GM12873 (cell line): ENCODE data around the gene MTG1.

ENCODE experiments used
- TF ChIP-seq, protein P1 (sequence below): IDR thresholded peaks from 2 replicates; pipeline ENCODE4 v1.5.1; 2012; ENCODE audit warnings: low read depth, mild to moderate bottlenecking, moderate library complexity, low read length, control low read depth; ENCODE audit not compliant: insufficient read depth; ENCODE audit errors: missing control alignments

MTG1 gene

DNA sequence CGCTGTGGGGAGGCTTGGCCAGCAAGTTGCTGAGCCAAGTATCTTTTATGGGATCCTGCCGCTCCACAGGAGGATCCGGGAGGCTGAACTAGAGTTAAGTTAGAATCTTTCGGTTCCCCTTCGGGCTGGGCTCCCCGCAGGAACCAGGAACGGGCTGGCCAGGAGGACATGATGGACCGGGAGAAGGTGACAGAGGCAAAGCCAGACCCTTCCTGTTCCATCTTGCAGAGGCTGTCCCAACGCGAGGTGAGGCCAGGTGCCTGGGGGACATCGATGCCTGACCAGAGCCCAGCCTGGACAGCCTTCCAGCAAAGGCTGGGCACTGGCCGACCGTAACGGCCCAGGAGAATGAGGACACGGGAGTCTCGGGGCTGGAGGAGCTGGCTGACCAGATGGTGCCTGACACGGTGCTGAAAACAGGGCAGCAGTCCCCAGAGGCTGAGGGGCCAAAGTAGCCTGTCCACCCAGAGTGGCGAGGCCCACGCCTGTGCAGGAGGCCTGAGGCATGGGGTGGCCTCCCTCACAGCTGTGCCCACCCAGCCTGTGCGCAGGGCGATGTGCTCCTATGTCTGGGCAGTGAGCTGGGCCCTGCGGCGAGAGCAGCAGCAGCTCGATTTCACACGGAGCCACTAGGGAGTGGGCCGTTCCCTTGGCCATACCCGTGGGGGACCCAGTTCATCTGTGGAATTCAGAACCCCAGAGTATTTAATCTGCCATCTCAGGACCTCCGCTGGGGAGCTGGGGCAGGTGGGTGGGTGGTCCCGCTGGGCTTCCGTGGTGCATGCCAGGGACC lies 16.7 kb upstream of the MTG1 start:
- TF ChIP-seq, protein P1, sequence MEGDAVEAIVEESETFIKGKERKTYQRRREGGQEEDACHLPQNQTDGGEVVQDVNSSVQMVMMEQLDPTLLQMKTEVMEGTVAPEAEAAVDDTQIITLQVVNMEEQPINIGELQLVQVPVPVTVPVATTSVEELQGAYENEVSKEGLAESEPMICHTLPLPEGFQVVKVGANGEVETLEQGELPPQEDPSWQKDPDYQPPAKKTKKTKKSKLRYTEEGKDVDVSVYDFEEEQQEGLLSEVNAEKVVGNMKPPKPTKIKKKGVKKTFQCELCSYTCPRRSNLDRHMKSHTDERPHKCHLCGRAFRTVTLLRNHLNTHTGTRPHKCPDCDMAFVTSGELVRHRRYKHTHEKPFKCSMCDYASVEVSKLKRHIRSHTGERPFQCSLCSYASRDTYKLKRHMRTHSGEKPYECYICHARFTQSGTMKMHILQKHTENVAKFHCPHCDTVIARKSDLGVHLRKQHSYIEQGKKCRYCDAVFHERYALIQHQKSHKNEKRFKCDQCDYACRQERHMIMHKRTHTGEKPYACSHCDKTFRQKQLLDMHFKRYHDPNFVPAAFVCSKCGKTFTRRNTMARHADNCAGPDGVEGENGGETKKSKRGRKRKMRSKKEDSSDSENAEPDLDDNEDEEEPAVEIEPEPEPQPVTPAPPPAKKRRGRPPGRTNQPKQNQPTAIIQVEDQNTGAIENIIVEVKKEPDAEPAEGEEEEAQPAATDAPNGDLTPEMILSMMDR = no peak

DNA sequence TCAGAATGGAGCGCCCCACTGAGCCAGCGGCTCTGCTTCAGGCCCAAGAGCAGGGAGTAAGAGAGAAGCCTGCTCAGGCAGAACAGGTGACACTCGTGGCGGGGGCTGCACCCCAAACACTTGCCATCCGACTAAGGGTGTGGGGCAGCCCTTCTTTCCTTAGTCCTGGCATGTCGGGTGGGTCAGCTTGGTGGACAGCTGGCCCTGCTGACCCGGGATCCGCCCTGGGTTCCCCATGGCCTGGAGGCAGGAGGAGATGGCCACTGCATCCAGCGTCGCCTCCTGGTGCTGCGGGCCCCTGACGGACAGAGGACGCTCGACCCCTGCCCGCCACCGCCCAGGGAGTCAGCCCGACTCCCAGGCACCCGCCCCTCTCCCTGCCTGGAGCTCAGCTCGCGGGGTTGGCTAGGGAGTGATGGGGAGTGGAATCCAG lies 16.1 kb upstream of the MTG1 start:
- TF ChIP-seq, protein P1 = no peak

DNA sequence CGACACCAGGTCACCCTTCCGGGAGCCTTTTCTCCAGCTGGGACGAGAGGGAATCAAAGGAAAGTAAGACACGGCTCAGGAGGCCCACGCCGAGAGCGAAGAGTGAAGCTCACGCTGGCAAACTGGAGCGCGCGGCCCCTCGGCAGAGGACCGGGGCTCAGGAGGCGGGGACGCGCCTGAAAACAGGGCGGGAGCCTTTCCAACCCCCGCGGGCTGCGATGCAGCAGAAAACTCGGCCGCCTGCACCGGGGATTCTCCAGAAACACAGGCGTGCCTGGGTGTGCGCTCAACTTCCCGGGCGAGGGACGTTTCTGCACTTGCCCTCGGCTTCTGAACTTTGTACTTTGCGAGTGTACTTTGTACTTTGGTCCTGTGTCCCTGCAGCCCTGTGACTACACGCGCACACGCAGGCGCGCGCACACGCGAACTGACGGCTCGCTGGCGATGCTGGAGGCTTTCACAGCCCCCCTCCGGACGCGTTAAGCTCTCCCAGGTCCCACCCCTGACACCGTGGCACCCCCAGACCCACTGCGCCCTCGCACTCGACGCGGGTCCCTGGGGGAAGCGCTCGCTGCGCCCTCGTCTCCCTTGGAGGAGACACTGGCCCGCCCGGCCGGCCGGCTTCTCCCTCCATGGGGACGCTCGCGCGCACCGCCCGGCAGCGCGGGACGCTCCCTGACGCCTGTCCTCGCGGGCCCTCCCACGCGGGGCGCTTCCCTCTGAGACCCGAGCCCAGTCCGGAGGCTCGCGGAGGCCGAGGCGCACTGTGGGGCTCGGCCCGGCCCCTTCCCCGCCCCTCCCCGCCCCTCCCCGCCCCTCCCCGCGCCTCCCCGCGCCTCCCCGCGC lies 15.5 kb upstream of the MTG1 start:
- TF ChIP-seq, protein P1 = no peak

DNA sequence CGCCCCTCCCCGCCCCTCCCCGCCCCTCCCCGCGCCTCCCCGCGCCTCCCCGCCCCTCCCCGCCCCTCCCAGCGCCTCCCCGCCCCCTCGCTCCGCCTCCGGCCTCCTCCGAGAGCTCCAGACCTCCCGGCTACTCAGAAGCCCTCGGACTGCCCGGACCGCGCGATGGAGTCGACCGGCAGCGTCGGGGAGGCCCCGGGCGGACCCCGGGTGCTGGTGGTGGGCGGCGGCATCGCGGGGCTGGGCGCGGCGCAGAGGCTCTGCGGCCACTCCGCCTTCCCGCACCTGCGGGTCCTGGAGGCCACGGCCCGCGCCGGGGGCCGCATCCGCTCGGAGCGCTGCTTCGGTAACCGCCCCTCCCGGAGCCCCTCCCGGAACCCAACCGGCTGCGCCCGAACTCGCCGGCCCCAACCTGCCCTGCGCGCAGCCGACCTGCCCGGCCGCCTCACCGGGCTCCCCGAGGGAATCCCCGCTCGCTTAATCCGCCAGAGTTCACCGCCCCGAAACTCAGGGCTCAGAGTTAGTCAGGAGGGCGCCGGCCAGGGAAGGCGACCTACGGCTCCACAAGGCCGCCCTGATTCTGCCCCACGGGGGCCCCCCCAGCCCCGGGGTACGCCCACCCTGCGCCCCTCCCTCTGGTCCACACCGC lies 14.7 kb upstream of the MTG1 start, which contains the start of gene PAOX:
Gene PAOX, plus strand, starts transcription at position 111 of the 649 bp plus-strand sequence. Its CDS starts 55 bp downstream, at position 166.
- TF ChIP-seq, protein P1 = no peak

DNA sequence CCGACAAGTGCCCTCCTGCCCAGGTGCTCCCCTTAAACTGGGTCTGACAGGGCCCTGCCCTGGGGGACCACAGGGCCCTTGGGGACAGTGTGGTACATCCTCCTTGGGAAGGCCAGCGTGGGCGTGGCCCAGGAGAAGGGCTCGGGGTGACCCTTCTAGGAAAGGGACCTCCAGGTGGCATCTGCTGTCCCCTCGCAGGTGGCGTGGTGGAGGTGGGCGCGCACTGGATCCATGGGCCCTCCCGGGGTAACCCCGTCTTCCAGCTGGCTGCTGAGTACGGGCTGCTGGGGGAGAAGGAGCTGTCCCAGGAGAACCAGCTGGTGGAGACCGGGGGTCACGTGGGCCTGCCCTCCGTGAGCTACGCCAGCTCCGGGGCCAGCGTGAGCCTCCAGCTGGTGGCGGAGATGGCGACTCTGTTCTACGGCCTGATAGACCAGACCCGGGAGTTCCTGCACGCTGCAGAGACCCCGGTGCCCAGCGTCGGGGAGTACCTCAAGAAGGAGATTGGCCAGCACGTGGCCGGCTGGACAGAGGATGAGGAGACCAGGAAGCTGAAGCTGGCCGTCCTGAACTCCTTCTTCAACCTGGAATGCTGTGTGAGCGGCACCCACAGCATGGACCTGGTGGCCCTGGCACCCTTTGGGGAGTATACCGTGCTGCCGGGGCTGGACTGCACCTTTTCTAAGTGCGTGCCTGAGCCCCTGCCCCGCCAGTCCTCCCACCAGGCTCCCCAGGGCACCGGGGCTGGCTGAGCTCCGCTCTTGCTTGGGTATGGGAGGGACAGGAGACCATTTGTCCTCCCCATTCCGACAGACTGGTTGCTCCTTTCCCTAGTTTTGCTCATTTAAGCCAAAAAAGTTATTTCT lies 13.9 kb upstream of the MTG1 start:
- TF ChIP-seq, protein P1 = no peak

DNA sequence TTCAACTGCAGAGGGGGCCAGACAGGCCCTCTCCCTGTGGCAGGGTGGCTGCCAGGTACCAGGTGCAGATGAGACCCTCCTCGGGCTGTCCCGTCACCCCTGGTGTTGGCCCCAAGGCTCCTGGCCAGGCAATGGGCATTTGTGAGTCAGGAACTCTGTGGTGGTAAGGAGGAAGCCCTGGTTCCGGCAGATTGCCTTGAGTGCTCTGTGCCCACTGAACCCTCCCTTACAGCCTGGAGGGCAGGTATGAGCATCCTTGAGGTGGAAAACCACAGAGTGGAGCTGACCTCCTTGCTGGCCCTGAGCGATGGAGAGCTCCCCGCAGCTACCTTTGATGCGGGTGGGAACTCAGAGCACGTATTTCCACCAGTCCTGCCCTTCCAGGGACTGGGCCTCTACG lies 12.9 kb upstream of the MTG1 start:
- TF ChIP-seq, protein P1 = no peak
